K562 (cell line): ENCODE results near the gene SERPINE1. TPM values are rescaled to one million over a fixed set of nuclear protein-coding genes. Genes with fewer than 3 reads are reported as not detected.

Source experiments
- CREB3L1 ChIP-seq: fragments of 450-650 bp; IDR thresholded peaks from 2 replicates; pipeline ENCODE4 v1.6.1; 2014; ENCODE audit warnings: low read depth, mild to moderate bottlenecking, moderate library complexity, borderline replicate concordance
- E4F1 ChIP-seq: fragments of 250-450 bp; sonication (Bioruptor Pico); IDR thresholded peaks from 2 replicates; pipeline ENCODE4 v1.5.0; 2021; ENCODE audit warnings: mild to moderate bottlenecking, borderline replicate concordance
- ELF1 ChIP-seq: fragments of 200-800 bp; sonication (Bioruptor generic); IDR thresholded peaks from 2 replicates; pipeline ENCODE4 v1.6.1; 2016; ENCODE audit warnings: missing genetic modification characterization, missing compliant biosample characterization
- FOSL1 ChIP-seq: fragments of 200-800 bp; sonication (Bioruptor generic); conservative IDR thresholded peaks from 2 replicates; pipeline ENCODE4 v1.6.1; 2016; ENCODE audit warnings: missing genetic modification characterization, missing compliant biosample characterization
- FOXJ2 ChIP-seq: fragments of 200-800 bp; sonication (Bioruptor generic); IDR thresholded peaks from 2 replicates; pipeline ENCODE4 v1.6.1; 2016; ENCODE audit warnings: missing genetic modification characterization, missing compliant biosample characterization
- GABPB1 ChIP-seq: sonication (generic); formaldehyde crosslinking; IDR thresholded peaks from 2 replicates; pipeline ENCODE4 v1.8.0; 2022; ENCODE audit warnings: mild to moderate bottlenecking, missing genetic modification reagents
- NR2C1 ChIP-seq, 2 experiments: fragments of 450-650 bp; IDR thresholded peaks; 2 replicates each; pipeline ENCODE4 v1.6.1; 2017; ENCODE audit warnings: mild to moderate bottlenecking in 2 of 2, antibody characterized with exemption in 1 of 2, inconsistent platforms in 1 of 2, missing compliant biosample characterization in 1 of 2, missing genetic modification characterization in 1 of 2
- PURB ChIP-seq: sonication (generic); formaldehyde crosslinking; IDR thresholded peaks from 2 replicates; pipeline ENCODE4 v1.9.0; 2021; ENCODE audit warnings: low read depth, mild to moderate bottlenecking, missing genetic modification reagents
- RBBP5 ChIP-seq: fragments of 200-600 bp; sonication (generic); IDR thresholded peaks from 2 replicates; pipeline ENCODE4 v1.6.1; 2012; ENCODE audit warnings: borderline replicate concordance, mild to moderate bottlenecking, low read length, control low read depth, inconsistent platforms; ENCODE audit not compliant: insufficient read depth, poor library complexity, severe bottlenecking
- RNF2 ChIP-seq: sonication (generic); IDR thresholded peaks from 2 replicates; pipeline ENCODE4 v1.6.1; 2016
- TOE1 ChIP-seq, 2 experiments: fragments of 450-650 bp in 1 of 2; sonication (generic) in 1 of 2; formaldehyde crosslinking in 1 of 2; IDR thresholded peaks; 2 replicates each; pipeline versions ENCODE4 v1.7.1 to v1.8.0; 2016 to 2022; ENCODE audit warnings: borderline replicate concordance in 2 of 2, mild to moderate bottlenecking in 2 of 2, antibody characterized with exemption in 1 of 2, inconsistent platforms in 1 of 2, low read depth in 1 of 2, missing genetic modification reagents in 1 of 2, moderate library complexity in 1 of 2
- USF2 ChIP-seq: sonication (generic); formaldehyde crosslinking; IDR thresholded peaks from 2 replicates; pipeline ENCODE4 v1.5.0; 2020; ENCODE audit warnings: missing genetic modification reagents
- ZNF217 ChIP-seq: sonication (generic); formaldehyde crosslinking; IDR thresholded peaks from 2 replicates; pipeline ENCODE4 v1.8.0; 2022; ENCODE audit warnings: mild to moderate bottlenecking, missing genetic modification reagents
- ZNF518B ChIP-seq: fragments of 250-450 bp; sonication (Bioruptor Pico); IDR thresholded peaks from 2 replicates; pipeline ENCODE4 v1.5.0; 2021; ENCODE audit warnings: mild to moderate bottlenecking, moderate library complexity
- ZNF76 ChIP-seq: fragments of 250-450 bp; sonication (Bioruptor Pico); IDR thresholded peaks from 2 replicates; pipeline ENCODE4 v1.4.0; 2020; ENCODE audit warnings: mild to moderate bottlenecking, moderate library complexity, borderline replicate concordance
- ZNF766 ChIP-seq: fragments of 200-800 bp; sonication (Bioruptor generic); conservative IDR thresholded peaks from 2 replicates; pipeline ENCODE4 v1.6.1; 2016; ENCODE audit warnings: missing genetic modification characterization, missing compliant biosample characterization
- ZNF780A ChIP-seq: fragments of 250-450 bp; sonication (Bioruptor Pico); IDR thresholded peaks from 2 replicates; pipeline ENCODE4 v1.5.0; 2021; ENCODE audit warnings: mild to moderate bottlenecking
- polyA plus RNA-seq, 8 experiments: library from polyadenylated mRNA; depleted of rRNA in 4 of 8; stranded (reverse) in 5 of 8; unstranded in 3 of 8; fragments of >200 nt; fragmentation: Nextera tagmentation in 2 of 8; fragmentation: Illumina TruSeq in 1 of 8; extraction: Ambion mirVana in 2 of 8; extraction: Trizol in 1 of 8; gene quantifications; 2 replicates each; pipeline versions ENCODE4 v1.2.1 to v1.2.3, GENCODE V29; 2011 to 2014; ENCODE audit warnings: inconsistent platforms in 1 of 8, missing spikeins in 1 of 8
- total RNA-seq, 7 experiments: library from RNA; depleted of rRNA in 6 of 7; stranded (reverse); fragments of >200 nt in 6 of 7; fragmentation: Illumina TruSeq in 2 of 7; extraction: Trizol in 2 of 7; gene quantifications; 2 replicates each; pipeline versions ENCODE4 v1.2.1 to v1.2.3, GENCODE V29; 2011 to 2021; ENCODE audit warnings: low replicate concordance in 1 of 7

SERPINE1 gene
- total and polyA plus RNA-seq, 9 of the 15 experiments (the other 6 are each of a cell fraction or from before 2014, with no cell fraction given): 0.22 to 4.8 (median 0.91) TPM

- TF ChIP-seq CREB3L1: peak; percentile 65
- TF ChIP-seq TOE1 (IDR thresholded peaks at IDR 0.05; ENCODE audit: borderline replicate concordance): peak; percentile 91
- no peak for TF ChIP-seq TOE1 (CRISPR knock-in tag; IDR thresholded peaks at IDR 0.05; ENCODE audit: borderline replicate concordance, low read depth)
- TF ChIP-seq ZNF766 (CRISPR knock-in tag): peak; percentile 87; the same call in 1 of the 2 replicates
- TF ChIP-seq NR2C1 (IDR thresholded peaks at IDR 0.05): peak; percentile 47; the same call in 1 of the 2 replicates
- TF ChIP-seq NR2C1 (tag; IDR thresholded peaks at IDR 0.05): no peak; the same call in 1 of the 2 replicates
- TF ChIP-seq ZNF76 (CRISPR knock-in tag): 0 out of 2 replicates have a peak, but pooled peaks have one; percentile 31
- no peak for TF ChIP-seq ZNF780A (CRISPR knock-in tag)
- TF ChIP-seq USF2: peak; percentile 87
- peak; percentile 57; the same call in 1 of the 2 replicates for TF ChIP-seq FOXJ2 (tag)
- no peak for TF ChIP-seq ZNF518B (CRISPR knock-in tag)
- peak; percentile 75 for TF ChIP-seq RBBP5
- peak; percentile 100 for TF ChIP-seq FOSL1 (tag)
- TF ChIP-seq PURB: no peak
- peak; percentile 60; the same call in 1 of the 2 replicates for TF ChIP-seq ELF1 (tag)
- no peak for TF ChIP-seq E4F1
- TF ChIP-seq ZNF217 (CRISPR knock-in tag): no peak
- peak; percentile 93 for TF ChIP-seq RNF2
- TF ChIP-seq GABPB1: peak; percentile 76; the same call in 1 of the 2 replicates
Measured at GRCh38 chr7:101138213-101138870, 11.4 kb downstream of the SERPINE1 start (continued).
